OCI-M1 (cell line): ENCODE data around the gene SBNO2.
"Not testable (repeated sequence)": the region's sequence is repeated elsewhere in the genome, so short reads cannot be mapped to it uniquely, and the experiment has no call there.

Experiments
- DNase-seq: peaks from one replicate; lab custom pipeline; 2025; lab: John Stamatoyannopoulos, UW

The SBNO2 gene

DNA sequence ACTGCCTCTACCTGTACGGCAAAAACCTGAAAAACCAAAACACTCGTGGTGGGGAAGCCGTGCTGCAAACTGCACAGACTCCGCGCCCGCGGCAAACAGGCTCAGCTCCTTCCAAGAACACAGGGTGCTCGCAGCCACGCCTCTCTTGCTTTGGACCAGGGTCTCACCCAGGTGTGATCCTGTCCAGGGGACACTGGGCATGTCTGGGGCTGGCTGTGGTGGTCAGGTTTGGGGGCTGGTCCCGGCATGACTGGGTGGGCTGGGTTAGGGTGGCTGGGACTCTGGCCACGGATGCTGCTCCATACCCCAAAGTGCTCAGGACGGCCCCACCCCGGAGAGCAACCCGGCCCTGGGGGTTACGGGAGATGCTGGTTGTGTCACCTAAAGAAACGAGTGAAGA is 56.4 kb downstream of the SBNO2 start:
- no peak for DNase-seq

DNA sequence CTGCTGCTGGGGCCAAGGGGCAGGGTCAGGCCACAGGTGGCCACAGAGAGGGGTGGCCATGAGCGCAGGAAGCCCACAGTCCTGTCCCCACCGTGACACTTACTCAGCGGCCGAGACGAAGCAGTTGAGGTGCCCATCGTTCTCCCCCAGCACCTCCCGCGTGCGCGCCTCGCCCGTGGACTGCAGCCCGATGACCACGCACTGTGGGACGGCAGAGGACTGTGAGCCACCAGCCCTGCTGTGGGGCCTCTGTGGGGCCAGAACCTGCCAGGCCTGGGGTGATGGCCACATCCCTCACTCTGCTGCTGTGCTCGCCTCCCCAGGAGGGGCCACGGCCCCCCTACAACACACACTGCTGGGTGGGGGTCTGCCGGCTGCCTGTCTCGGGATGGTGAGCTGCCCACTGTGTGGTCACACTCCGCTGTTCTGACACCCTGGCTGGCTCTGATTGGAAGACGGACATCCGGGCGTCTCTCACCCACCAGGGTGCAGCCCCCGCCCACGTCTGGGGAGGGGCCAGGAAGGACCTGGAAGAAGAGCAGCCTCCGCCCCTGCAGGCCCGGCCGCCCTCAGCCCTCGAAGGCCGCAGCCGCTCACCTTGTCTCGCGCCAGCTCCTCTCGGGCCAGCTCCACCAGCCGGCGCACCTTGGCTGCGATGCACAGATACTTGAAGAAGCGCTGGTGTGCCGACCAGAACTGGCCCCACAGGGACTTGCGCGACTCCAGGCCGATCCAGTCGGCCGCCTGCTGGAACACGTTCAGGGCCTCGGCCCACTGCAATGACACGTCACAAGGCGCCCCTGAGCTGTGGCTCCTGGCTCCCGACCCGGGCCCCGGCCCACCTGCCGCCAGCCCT is 57.1 kb downstream of the SBNO2 start:
- DNase-seq: no peak

DNA sequence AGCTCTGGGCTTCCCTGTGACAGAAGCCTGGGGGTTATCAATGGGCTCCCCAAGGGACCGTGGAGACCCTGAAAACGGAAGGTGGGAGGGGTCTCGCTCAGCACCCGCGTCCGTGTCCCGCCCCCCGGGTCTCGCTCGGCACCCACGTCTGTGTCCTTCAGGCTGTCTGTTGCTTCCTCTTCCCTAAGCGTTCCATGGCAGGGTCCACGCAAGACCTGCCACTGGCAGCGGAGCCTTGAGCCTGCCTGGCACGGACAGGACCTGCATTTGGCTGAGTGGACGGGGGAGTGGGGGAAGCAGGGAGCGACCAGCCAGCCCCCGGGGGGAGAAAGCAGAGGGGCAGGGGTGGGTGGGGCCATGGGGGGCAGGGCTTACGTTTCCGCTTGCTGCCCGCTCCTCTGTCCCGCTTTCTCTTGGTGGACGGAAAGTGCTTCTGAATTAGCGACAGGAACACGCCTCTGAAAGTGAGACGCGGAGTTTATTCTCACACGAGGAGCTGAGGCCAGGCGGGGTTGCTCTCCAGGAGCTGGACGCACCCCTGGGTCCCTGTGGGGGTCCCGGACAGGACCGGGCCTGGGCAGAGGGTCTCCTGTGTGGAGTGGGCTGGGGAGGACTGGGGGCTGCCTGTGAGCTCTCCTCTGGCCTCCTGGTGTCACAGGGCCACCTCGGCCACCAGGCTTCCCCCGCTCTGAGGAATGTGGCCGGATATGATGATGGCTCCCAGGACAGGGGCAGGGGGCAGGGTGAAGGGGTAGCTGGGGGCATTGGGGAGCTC is 58.2 kb downstream of the SBNO2 start:
- no peak for DNase-seq

DNA sequence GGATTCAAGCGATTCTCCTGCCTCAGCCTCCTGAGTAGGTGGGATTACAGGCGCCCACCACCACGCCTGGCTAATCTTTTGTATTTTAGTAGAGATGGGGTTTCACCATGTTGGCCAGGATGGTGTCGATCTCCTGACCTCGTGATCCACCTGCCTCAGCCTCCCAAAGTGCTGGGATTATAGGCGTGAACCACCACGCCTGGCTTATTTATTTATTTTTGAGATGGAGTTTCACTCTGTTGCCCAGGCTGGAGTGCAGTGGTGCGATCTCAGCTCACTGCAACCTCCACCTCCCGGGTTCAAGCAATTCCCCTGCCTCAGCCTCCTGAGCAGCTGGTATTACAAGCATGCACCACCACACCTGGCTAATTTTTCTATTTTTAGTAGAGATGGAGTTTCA is 59.3 kb downstream of the SBNO2 start:
- not testable (repeated sequence) for DNase-seq

DNA sequence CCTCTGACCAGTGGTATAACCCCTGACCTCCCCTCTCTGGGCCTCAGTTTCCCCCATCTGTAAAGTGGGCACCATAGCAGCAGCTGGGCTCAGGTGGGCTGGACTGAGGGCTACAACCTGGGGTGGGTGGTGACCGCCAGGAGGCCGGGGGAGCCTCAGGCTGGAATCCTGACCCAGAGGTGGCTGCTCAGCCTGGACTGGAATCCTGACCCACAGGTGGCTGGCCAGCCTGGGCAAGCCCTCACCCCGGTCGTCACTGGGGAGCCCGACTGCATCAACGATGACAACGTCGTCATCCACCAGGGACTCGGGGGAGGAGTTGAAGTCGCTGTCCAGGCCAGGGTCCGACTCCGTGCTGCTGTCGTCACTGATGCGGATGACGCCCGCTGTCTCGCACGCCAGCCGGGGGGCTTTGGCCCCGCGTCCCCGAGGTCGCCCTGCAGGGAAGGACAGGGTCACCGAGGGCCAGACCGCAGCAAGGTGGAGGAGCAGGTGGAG is 60.0 kb downstream of the SBNO2 start:
- no peak for DNase-seq

DNA sequence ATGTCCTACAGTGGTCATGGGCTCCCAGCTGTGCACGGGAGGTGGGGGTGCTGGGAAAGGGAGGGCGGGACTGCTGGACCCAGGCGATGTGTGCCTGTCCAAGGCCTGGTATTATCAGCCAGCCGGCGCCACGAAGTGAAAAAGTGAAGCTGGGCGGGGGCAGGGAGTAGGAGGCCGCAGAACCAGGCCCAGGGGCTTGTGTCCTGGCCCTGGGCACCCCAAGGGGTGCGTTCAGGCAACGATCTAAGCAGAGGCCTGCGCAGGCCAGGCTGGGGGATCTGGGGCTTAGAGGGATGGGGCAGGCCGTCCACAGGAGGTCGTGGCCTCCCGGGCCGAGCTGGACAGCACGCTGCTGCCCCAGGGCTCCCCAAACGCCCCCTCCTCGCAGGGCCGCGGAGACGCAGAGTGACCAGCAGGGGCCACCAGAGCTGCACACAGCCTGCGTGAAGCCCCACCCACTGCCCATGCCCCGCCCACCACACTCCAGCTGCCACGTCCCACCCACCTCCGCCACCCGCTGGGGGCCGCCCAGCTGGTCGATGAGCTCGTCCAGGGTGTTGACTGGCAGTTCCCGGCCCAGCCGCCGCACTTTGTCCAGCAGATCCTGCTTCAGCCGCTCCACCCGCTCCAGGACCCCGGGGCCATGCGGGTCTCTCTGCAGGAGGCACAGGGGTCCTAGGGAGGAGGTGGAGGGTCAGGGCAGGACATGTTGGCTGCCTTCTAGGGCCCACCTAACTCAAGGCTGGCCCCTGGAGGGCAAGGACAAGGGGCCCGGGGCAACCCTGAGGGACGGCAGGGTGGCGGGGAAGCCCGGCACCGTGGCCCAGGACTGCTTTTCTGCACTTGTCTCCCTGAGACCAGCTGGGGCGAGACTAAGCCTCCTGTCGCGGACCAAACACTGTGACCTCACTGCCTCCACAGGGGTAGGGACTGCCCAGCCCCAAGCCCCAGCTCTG is 60.8 kb downstream of the SBNO2 start:
- peak; percentile 73 for DNase-seq

DNA sequence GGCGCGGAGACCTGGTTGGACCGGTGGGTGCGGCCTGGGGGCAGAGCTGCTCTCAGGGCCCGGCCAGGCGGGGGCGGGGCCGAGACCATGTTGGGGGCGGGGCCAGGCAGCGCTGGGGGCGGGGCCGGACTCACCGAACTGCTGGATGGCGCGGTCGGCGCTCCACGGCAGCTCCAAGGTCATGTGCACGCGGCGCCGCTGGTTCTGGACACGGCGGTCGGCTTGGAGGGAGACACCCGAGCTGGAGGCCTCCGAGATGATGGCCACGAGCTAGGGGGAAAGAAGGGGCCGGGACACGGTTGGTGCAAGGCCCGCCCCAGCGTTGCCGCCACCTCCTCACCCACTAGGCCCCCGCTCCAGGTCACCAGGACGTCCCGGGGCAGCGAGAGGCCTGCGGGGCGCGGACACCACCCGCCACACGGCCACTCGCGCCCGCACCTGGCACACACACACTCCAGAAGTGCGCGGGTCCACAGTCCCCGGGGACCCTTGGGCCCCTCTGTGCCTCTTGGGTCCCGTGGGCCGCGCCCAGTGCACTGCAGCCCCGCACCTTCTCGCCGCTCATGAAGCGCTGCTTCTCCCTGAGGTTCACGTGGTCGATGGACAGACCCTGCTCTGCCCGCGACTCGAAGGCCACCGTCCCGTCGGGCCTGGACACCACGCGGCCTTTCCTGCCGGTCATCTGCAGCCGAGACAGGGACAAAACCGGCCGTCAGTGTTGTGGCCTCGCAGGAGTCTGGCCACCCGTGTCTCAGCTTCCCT is 61.6 kb downstream of the SBNO2 start:
- DNase-seq: no peak

DNA sequence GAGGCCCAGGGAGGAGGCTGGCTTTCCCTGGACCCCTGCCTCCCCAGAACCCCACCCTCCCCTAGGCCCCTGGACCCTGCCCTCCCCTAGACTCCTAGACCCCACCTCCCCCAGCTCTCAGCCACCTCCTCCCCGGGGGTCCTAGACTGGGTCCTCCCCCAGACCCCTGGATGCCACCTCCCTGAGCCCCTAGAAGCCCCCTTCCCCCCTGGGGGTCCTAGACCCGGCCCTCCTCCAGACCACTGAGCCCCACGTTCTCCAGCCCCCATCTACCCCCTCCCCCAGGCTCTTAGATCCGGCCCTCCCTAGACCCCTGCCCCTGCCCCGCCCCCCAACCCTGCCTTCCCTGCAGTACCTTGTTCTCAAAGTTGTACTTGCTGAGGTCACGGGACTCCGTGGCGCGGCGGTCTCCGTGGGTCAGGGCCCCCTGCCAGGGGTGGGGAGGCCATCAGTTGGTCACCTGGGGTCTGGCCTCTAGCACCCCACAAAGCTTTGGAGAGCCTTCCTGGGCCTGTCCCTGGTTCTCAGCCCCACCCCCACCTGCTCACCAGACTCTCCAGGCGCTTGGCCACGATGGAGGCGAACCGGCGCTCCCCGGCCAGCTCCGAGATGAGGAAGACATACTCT is 62.3 kb downstream of the SBNO2 start:
- DNase-seq: no peak

DNA sequence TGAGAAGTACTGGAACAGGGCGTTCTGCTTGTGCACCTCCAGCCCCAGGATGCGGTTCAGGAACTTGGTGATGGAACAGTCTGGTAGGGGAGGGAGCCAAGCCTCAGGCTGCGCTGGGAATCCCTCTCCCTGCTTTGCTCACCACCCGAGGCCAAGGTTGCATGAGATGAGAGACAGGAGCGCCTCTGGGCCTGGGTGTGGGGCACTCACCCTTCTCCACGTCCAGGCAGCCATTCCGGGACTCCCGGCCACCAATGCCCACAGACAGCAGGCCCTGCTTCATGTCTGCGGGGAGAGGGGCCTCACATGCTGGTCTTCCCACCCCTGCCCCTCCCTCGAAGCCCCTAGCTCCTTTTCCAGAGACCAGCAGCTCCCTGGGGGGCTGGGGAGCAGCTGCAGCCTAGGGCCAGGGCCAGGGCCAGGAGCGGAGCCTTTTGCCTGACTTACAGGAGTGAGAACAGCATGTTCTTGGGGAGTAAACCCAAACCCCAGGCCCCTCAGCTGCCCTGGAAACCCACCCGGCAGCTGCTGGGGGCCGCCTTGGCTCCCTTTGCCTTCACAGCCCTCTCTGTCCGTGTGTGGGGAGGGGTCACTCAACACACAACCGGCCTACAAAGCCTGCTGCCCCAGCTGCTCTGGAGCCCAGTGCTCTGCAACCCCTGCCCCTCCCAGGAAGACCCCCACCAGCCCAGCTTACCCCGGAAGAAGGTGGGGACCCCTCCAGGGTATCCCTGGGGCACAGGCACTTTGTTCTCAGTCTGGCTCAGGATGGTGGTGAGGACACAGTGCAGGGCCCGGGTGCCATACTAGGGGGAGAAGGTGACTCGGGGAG is 63.0 kb downstream of the SBNO2 start:
- DNase-seq: no peak

DNA sequence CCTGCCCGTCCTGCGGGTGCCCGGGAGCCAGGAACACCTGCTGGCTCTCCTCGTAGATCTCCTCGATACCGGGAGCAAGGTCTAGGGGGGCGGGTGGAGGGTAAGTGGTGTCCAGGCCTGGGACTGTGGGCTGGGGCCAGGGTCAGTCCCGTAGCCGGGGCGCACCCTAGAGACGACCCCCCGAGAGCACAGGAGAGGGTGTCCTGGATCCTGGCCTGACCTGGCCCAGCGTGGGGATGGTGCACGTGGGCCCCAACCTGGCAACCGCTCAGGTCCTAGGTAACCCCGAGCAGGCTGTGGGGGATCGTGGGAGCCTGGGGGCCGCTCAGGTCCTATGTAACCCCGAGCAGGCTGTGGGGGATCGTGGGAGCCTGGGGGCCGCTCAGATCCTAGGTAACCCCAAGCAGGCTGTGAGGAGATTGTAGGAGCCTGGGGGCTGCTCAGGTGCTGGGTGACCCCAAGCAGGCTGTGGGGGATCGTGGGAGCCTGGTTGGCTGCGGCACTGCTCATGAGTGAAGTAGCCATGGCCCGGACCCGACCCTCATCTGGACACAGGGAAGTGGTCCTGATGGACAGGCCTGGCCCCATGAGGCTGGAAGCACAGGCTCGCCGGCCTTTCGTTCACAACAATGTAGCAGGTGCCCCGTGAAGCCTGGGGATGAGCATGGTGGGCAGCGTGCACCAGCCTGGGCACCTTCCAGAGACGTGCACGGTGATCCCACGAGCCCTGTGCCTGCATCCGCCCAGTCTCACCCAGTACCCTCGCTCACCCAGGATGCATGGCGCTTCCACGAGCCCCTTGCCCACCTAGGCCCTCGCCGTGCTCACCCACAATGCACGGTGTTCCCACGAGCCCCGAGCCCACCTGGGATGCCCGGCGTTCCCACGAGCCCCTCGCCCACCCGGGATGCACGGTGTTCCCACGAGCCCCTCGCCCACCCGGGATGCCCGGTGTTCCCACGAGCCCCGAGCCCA is 64.1 kb downstream of the SBNO2 start:
- DNase-seq: no peak

DNA sequence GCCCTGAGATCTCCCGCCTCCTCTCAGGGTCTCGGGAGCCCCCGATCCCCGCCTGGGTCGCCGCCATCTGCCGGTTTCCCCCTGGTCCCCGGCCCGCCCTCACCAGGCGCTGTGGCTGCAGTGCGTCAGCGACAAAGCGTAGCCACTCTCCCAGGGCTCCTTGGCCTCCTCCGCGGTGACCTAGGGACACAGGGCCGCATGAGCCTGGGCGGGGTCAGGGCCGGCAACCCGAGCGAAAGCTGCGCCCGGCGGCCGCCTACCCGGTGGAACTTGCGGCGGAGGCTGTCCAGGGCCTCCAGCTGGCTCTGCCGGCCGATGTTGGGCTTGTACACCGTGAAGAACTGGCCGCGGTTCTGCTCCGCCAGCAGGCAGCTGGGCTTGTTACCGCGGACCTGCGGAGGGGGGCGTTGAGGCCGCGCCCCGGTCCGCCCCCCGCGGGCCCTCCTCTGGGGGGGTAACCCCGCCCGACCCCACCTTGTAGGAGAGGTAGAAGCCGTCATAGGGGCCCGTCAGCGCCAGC is 65.0 kb downstream of the SBNO2 start:
- no peak for DNase-seq

DNA sequence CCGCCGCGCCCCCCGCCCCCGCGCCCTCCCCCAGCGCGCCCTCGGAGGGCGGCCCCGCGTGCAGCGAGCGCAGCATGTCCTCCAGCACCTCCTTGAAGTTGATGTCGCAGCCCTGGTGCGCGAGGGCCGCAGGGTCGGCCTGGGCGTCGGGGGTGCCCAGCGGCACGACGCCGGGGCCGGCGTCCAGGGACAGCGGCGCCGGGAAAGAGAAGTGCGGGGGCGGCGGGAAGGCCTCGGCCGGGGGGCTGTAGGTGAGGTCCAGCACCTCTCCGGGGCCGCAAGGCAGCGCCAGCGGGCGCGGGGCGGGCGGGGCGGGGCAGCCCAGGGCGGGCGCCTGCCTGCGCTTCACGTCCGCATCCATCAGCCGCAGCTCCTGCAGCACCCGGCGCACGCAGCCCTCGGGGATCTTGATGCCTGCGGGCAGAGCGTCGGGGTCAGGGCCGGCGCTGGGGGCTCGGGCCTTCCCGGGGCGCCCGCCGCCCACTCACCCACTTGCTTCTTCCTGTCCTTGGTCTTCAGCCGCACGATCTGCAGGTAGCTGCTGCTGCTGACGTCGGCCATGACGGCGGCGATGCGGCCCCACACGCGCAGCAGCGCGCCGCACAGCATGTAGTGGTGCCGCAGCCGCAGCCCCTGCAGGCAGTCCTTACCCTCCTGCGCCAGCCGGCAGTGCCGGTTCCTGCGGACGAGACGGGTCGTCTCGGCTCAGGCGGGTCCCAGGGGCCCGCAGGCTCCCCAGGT is 65.6 kb downstream of the SBNO2 start:
- DNase-seq: no peak

DNA sequence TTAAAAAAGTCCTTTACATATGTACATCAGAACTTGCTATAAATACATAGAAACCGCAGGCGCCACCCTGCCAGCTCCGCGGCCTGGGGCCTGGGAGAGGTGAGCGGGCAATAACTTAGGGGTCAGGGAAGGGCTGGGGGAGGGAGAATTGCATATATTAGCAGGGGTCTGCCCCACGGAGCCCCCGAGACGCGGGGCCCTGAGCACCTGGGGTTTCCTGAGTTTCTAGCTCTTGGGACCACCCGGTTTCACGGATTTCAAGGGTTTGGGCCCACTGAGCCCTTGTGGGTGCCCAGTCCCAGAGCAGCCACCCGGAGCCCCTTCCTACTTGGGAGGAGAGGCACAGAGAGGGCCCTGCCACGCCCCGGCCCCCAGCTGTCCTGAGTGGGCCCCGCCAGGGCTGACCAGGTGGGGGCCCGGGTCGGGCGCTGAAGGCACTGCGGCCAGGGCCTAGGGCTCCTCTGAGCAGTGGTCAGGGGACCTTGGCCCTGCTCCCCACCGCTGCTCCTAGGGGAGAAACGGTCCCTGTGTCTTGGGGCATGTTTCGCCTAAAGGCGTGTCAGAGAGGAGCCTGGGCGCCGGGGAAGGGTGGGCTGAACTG is 66.3 kb downstream of the SBNO2 start:
- DNase-seq: no peak

DNA sequence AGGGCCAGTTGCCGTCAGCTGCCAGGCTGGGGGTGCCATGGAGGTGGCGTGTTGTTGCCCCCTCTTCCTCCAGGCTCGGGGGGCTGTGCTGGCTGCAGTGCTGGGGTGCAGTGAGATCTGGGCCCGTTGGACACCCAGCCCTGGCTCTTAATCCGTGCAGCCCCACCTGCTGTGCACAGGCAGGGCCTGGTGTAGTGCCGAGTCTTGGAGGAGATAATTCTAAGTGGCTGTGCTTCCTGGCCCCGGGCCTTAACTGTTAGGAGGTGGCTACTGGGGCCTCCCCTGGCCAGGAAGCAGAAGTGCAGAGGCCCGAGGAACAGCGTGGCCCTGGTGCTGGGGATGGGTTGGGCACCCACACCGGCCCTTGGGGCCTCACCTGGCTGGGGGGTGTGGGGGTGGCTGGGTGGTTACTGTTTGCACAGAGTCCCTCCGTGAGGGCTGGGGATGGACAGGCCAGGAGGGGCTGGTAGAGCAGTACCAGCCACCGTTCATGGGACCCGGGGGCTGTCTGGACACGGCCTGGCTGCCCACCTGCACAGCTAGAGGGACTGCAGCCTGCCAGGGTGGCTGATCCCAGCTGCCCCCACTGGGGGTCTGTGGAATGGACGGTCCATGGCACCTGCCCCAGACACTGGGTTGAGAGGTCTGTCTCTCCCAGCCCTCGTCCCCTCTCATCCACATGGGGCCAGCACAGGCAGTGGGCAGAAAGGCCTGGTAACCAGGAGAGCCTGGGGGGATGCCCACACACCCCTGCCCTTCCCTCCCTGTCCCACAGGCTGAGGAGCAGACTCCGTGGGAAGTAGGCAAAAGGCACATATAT is 67.0 kb downstream of the SBNO2 start:
- peak; percentile 8 for DNase-seq

DNA sequence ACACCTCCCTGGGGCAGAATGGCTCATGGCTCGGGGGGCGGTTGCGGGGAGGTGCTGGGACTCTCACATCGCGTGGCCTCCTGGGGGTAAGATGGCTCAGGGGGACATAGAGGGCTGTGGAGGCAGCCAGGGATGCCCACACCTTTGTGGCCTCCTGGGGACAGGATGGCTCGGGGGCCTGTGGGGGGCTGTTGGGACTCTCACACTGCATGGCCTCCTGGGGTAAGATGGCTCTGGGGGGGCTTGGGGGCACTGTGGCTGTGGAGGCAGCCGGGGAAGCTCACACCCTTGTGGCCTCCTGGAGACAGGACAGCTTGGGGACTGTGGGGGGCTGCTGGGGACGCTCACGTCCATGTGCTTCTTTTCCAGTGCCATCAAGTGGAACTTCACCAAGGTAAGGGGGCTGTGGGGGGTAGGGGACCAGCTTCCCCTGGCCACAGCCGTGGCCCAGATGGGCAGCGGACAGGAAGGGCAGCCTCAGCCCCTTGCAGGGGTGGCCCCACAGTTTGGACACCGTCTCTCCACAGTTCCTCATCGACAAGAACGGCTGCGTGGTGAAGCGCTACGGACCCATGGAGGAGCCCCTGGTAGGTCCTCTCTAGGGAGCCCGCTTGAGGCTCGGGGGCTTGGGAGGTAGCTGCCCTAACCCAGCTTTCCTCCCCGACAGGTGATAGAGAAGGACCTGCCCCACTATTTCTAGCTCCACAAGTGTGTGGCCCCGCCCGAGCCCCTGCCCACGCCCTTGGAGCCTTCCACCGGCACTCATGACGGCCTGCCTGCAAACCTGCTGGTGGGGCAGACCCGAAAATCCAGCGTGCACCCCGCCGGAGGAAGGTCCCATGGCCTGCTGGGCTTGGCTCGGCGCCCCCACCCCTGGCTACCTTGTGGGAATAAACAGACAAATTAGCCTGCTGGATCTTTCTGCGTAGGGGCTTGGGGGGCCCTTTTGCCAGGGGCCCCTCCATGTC is 67.9 kb downstream of the SBNO2 start:
- no peak for DNase-seq
